GM04503 (cell line): ENCODE measurements around the gene UHRF2.
A peak's percentile ranks its signal among the peaks of the same experiment; 100 is the strongest.
"Not testable (repeated sequence)": the region's sequence is repeated elsewhere in the genome, so short reads cannot be mapped to it uniquely, and the experiment has no call there.

Source experiments
- DNase-seq: peaks from one replicate; pipeline ENCODE4 v3.0.0-alpha.2; 2012; ENCODE audit warnings: low read depth

UHRF2 gene

DNA sequence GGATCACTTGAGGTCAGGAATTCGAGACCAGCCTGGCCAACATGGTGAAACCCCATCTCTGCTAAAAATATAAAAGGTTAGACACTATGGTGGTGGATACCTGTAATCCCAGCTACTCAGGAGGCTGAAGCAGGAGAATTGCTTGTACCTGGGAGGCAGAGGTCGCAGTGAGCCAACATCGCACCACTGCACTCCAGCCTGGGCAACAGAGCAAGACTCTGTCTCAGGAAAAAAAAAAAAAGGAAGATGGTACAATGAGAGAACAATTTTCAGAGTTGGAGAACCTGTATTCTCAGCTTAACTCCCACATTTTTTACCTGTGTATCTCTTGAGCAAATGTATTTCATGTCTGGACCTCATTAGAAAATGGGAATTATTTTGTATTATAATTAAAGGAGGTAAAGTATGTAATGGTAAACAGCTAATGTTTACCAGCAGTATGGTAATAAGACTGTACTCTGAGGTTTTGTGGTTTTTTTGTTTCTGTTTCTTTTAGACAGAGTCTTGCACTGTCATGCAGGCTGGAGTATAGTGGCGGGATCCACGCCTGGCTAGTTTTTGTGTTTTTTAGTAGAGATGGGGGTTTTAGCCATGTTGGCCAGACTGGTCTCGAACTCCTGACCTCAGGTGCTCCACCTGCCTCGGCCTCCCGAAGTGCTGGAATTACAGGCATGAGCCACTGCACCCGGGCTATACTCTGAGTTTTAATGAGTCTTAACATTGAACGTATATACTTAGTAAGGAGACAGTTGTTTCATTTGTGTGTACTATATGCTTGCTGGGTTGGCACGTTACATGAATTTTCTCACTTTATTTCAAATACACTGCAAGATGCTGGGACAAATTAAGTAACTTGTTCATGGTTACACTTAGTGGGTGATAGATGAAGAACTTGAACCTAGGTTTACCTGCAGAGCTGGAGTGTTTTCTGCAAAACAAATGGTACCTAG is 16.2 kb downstream of the UHRF2 start:
- no peak for DNase-seq

GRCh38 chr9:6431038-6431437 is 18.0 kb downstream of the UHRF2 start:
- DNase-seq: no peak

- no peak for DNase-seq
Observed at GRCh38 chr9:6433410-6433809, 20.4 kb downstream of the UHRF2 start.

DNA sequence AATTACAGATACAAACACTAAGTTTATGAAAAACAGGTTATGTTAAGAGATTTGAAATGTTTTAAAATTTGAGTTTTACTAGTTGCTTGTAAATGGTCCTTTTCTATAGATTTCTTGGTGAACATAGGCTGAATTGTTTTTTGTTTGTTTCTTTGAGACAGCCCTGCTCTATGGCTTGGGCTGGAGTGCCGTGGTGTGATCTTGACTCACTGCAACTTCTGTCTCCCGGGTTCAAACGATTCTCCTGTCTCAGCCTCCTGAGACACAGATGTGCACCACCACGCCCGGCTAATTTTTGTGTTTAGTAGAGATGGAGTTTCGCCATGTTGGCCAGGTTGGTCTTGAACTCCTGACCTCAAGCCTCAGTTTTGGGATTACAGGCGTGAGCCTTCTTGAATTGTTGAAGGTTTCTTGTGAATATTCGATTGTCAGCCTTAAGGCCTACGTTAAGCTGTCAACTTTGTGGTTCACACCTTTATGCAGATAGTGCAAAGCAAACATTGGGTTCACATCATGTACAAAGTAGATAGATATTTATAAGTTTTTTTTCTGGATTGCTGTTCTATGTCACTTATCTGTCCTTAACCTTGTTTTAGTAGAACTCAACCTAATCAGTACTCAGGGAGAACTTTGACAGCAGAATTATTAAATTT is 26.2 kb downstream of the UHRF2 start:
- no peak for DNase-seq

GRCh38 chr9:6440405-6440804 is 27.4 kb downstream of the UHRF2 start:
- DNase-seq: no peak

DNA sequence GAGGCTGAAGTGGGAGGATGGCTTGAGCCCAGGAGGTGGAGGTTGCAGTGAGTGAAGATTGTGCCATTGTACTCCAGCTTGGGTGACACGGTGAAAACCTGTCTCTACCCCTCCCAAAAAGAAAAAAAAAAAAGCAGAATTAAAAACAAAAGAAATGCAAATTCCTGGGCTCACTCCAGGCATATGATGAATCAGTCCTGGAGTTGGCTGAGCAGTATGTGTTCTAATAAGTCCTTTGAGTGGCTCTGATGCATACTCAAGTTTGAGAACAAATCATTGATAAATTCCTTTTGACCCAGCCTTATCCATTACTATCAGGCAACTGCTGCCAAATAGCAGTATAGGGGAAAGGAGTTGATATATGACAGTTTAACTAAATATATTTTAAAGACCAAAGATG is 28.3 kb downstream of the UHRF2 start:
- no peak for DNase-seq

DNA sequence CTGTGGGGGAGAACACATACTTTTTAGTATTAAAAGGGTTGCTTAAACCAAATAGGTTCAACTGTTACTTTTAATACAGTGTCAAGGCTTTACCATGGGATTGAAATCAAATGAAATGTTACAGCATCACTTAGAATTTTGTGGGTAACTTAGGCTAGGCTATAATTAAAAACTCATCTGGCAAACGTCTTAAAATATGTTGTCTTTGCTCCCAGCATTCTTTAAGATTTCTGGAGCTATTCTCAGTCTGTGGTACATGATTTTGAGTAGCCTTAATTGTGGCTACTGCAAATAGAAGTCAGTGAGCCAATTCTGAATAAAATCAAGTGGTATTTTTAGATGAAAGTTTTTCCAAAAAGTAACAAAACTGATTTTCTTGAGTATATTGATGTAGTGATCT is 30.7 kb downstream of the UHRF2 start:
- DNase-seq: peak; percentile 11

- no peak for DNase-seq
Observed at GRCh38 chr9:6444128-6444527, 31.1 kb downstream of the UHRF2 start.

- DNase-seq: no peak
Observed at GRCh38 chr9:6449086-6449485, 36.1 kb downstream of the UHRF2 start.

DNA sequence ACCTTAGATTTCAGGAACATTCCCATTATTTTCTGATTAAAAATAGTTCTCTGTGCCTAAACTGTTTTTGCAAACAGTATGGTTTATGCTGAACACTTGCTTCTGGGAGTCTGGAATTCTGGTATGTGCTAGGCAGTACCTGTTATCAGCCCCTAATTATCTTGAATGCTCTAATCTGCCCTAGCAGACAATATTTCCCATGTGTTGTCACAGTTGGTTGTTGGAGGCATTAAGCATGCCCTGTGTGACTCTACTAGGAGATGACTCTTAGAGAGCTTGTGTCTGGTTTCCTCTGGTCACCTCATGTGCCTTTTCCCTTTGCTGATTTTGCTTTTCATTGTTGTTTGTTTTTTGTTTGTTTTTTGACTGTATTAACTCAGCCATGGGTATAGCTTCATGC is 36.6 kb downstream of the UHRF2 start:
- no peak for DNase-seq

- no peak for DNase-seq
Observed at GRCh38 chr9:6450641-6451375, 37.8 kb downstream of the UHRF2 start.

DNA sequence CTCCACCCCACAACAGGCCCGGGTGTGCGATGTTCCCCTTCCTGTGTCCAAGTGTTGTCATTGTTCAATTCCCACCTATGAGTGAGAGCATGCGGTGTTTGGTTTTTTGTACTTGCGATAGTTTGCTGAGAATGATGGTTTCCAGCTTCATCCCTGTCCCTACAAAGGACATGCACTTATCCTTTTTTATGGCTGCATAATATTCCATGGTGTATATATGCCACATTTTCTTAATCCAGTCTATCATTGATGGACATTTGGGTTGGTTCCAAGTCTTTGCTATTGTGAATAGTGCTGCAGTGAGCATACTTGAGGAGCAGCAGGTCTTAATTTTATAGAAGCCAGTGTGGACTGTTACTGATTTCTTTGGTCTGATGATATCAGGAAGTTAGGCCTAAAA is 42.3 kb downstream of the UHRF2 start:
- not testable (repeated sequence) for DNase-seq

DNA sequence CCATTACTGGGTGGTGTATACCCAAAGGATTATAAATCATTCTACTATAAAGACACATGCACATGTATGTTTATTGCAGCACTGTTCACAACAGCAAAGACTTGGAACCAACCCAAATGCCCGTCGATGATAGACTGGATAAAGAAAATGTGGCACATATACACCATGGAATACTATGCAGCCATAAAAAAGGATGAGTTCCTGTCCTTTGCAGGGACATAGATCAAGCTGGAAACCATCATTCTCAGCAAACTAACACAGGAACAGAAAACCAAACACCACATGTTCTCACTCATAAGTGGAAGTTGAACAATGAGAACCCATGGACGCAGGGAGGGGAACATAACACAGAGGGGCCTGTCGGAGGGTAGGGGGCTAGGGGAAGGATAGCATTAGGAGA is 45.7 kb downstream of the UHRF2 start:
- not testable (repeated sequence) for DNase-seq

- DNase-seq: no peak
Observed at GRCh38 chr9:6459718-6460117, 46.7 kb downstream of the UHRF2 start.

GRCh38 chr9:6460189-6460768 is 47.3 kb downstream of the UHRF2 start:
- DNase-seq: no peak

DNA sequence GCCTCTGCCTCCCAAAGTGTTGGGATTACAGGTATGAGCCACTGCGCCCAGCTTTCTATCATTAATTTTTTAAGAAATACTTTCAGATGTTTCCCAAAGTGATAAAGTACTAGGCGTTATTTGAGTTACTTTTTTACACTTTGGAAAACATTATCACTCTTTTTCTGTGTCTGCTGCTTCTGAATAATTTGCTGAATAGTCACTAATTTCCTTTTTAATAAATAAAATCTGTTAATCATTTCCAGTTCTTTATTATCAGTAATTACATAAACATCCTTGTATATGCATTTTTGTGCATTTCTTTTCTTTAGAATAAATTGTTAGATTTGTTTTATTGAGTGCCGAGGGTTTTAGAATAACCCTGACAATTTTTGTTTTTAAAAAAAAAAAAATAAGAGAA is 48.6 kb downstream of the UHRF2 start:
- no peak for DNase-seq

- DNase-seq: no peak
Observed at GRCh38 chr9:6467006-6467625, 54.1 kb downstream of the UHRF2 start.

- DNase-seq: no peak
Observed at GRCh38 chr9:6471231-6471850, 58.3 kb downstream of the UHRF2 start.

DNA sequence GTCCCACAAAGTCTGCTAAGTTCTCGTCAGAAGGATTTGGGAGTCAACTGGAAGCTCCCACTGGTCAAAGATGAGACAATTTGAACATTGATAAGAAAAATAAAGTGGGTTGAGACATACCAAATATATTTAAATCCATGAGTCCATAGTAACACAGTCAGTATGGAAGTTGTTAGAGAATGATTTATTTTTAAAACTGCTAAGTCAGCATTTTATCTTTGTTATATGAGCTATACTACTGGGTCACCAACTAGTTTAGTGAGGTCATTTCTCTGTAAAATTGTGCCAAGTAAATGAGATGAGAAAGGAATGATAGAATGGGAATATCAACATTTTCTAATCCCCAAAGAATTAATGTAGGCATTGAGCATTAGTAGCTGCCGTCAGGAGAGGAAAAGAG is 60.2 kb downstream of the UHRF2 start:
- DNase-seq: no peak

DNA sequence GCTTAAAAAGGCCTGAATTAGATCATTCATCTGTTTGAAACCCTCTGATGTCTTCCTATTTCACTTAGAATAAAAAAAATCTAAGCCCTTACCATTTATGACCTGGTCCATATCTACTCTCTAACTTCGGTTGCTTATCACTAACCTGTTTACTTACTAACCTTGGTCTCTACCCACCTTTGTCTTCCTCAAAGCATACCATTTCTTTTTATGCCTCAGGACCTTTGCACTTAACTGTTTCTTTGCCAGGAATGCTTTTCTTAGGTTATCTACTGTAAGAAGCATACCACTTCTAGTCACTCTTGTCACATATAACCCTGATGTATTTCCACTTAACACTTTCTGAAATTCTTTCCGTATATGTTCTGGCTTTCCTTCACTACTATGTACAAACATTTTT is 67.0 kb downstream of the UHRF2 start:
- DNase-seq: no peak

GRCh38 chr9:6484210-6484609 is 71.2 kb downstream of the UHRF2 start:
- no peak for DNase-seq

DNA sequence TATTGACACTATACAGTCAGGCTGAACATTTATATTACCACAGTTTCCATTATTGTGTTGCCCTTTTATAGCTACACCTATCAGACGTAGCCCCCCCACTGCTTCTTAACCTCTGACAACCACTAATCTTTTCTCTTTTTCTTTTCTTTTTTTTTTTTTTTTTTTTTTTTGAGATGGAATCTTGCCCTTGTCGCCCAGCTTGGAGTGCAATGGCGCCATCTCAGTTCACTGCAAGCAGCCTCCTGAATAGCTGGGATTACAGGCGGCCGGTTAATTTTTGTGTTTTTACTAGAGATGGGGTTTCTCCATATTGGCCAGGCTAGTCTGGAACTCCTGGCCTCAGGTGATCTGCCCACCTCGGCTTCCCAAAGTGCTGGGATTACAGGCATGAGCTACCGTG is 75.4 kb downstream of the UHRF2 start:
- DNase-seq: no peak
